ENCODE results near the gene GPR15LG. TPM values are rescaled to one million over a fixed set of nuclear protein-coding genes. Genes with fewer than 3 reads are reported as not detected.

GPR15LG gene
- total and polyA plus RNA-seq, 10 of the 15 experiments (the other 5 are each of a cell fraction or from before 2014, with no cell fraction given), result 1.1 to 12.2 (median 1.4) TPM

GRCh38 chr10:84172467-84173356, 889 bp upstream of the GPR15LG start (continued):
- TF ChIP-seq, protein P1, sequence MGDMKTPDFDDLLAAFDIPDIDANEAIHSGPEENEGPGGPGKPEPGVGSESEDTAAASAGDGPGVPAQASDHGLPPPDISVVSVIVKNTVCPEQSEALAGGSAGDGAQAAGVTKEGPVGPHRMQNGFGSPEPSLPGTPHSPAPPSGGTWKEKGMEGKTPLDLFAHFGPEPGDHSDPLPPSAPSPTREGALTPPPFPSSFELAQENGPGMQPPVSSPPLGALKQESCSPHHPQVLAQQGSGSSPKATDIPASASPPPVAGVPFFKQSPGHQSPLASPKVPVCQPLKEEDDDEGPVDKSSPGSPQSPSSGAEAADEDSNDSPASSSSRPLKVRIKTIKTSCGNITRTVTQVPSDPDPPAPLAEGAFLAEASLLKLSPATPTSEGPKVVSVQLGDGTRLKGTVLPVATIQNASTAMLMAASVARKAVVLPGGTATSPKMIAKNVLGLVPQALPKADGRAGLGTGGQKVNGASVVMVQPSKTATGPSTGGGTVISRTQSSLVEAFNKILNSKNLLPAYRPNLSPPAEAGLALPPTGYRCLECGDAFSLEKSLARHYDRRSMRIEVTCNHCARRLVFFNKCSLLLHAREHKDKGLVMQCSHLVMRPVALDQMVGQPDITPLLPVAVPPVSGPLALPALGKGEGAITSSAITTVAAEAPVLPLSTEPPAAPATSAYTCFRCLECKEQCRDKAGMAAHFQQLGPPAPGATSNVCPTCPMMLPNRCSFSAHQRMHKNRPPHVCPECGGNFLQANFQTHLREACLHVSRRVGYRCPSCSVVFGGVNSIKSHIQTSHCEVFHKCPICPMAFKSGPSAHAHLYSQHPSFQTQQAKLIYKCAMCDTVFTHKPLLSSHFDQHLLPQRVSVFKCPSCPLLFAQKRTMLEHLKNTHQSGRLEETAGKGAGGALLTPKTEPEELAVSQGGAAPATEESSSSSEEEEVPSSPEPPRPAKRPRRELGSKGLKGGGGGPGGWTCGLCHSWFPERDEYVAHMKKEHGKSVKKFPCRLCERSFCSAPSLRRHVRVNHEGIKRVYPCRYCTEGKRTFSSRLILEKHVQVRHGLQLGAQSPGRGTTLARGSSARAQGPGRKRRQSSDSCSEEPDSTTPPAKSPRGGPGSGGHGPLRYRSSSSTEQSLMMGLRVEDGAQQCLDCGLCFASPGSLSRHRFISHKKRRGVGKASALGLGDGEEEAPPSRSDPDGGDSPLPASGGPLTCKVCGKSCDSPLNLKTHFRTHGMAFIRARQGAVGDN (IDR thresholded peaks at IDR 0.05), result peak; percentile 60
- TF ChIP-seq EP300 (IDR thresholded peaks at IDR 0.05; ENCODE audit: borderline replicate concordance in 1 of 2, control insufficient read depth in 1 of 2, low read depth in 2 of 2, low read length in 2 of 2) (no peak), PAX8 (IDR thresholded peaks at IDR 0.05) (no peak), NR2C1 (IDR thresholded peaks at IDR 0.05) (no peak), POLR2AphosphoS5 (IDR thresholded peaks at IDR 0.05; ENCODE audit: low read length) (no peak; the same call in 1 of the 2 replicates), RAD51 (IDR thresholded peaks at IDR 0.05) (peak; percentile 86), POLR2A (IDR thresholded peaks at IDR 0.05; ENCODE audit: low read depth, low read length) (peak; percentile 34; the same call in 1 of the 2 replicates), CHD2 (IDR thresholded peaks at IDR 0.05; ENCODE audit: borderline replicate concordance, low read depth, low read length) (0 out of 2 replicates have a peak, but pooled peaks have one; percentile 29), BHLHE40 (IDR thresholded peaks at IDR 0.05; ENCODE audit: borderline replicate concordance in 1 of 2, low read depth in 2 of 2, low read length in 1 of 2) (peak; percentile 44 to 78; a peak in 3 of 4 replicates), NBN (IDR thresholded peaks at IDR 0.05) (peak; percentile 25; the same call in 1 of the 2 replicates), NR2F1 (conservative IDR thresholded peaks at IDR 0.05) (no peak)
- TF ChIP-seq, protein P2, sequence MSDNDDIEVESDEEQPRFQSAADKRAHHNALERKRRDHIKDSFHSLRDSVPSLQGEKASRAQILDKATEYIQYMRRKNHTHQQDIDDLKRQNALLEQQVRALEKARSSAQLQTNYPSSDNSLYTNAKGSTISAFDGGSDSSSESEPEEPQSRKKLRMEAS (IDR thresholded peaks at IDR 0.05; ENCODE audit: low read depth, low read length), result peak; percentile 74
- TF ChIP-seq, protein P3, sequence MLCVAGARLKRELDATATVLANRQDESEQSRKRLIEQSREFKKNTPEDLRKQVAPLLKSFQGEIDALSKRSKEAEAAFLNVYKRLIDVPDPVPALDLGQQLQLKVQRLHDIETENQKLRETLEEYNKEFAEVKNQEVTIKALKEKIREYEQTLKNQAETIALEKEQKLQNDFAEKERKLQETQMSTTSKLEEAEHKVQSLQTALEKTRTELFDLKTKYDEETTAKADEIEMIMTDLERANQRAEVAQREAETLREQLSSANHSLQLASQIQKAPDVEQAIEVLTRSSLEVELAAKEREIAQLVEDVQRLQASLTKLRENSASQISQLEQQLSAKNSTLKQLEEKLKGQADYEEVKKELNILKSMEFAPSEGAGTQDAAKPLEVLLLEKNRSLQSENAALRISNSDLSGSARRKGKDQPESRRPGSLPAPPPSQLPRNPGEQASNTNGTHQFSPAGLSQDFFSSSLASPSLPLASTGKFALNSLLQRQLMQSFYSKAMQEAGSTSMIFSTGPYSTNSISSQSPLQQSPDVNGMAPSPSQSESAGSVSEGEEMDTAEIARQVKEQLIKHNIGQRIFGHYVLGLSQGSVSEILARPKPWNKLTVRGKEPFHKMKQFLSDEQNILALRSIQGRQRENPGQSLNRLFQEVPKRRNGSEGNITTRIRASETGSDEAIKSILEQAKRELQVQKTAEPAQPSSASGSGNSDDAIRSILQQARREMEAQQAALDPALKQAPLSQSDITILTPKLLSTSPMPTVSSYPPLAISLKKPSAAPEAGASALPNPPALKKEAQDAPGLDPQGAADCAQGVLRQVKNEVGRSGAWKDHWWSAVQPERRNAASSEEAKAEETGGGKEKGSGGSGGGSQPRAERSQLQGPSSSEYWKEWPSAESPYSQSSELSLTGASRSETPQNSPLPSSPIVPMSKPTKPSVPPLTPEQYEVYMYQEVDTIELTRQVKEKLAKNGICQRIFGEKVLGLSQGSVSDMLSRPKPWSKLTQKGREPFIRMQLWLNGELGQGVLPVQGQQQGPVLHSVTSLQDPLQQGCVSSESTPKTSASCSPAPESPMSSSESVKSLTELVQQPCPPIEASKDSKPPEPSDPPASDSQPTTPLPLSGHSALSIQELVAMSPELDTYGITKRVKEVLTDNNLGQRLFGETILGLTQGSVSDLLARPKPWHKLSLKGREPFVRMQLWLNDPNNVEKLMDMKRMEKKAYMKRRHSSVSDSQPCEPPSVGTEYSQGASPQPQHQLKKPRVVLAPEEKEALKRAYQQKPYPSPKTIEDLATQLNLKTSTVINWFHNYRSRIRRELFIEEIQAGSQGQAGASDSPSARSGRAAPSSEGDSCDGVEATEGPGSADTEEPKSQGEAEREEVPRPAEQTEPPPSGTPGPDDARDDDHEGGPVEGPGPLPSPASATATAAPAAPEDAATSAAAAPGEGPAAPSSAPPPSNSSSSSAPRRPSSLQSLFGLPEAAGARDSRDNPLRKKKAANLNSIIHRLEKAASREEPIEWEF (IDR thresholded peaks at IDR 0.05; ENCODE audit: insufficient replicate concordance, low read depth, low read length), result no peak
- TF ChIP-seq, protein P4, sequence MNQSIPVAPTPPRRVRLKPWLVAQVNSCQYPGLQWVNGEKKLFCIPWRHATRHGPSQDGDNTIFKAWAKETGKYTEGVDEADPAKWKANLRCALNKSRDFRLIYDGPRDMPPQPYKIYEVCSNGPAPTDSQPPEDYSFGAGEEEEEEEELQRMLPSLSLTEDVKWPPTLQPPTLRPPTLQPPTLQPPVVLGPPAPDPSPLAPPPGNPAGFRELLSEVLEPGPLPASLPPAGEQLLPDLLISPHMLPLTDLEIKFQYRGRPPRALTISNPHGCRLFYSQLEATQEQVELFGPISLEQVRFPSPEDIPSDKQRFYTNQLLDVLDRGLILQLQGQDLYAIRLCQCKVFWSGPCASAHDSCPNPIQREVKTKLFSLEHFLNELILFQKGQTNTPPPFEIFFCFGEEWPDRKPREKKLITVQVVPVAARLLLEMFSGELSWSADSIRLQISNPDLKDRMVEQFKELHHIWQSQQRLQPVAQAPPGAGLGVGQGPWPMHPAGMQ (IDR thresholded peaks at IDR 0.05; ENCODE audit: borderline replicate concordance), result no peak

Measured in GM12878 (cell line).